Neural cell (in vitro differentiated cells): ENCODE data around the gene PRPS1L1.

Experiments used
- TAF1 ChIP-seq: IDR thresholded peaks from 2 replicates; pipeline ENCODE4 v1.6.1; 2012; ENCODE audit warnings: low read depth
- TF ChIP-seq, protein P1 (sequence below): fragments of 450-650 bp; IDR thresholded peaks from 2 replicates; pipeline ENCODE4 v1.5.1; 2014; ENCODE audit warnings: antibody characterized with exemption, mild to moderate bottlenecking, moderate library complexity; ENCODE audit not compliant: poor library complexity, severe bottlenecking

DNA sequence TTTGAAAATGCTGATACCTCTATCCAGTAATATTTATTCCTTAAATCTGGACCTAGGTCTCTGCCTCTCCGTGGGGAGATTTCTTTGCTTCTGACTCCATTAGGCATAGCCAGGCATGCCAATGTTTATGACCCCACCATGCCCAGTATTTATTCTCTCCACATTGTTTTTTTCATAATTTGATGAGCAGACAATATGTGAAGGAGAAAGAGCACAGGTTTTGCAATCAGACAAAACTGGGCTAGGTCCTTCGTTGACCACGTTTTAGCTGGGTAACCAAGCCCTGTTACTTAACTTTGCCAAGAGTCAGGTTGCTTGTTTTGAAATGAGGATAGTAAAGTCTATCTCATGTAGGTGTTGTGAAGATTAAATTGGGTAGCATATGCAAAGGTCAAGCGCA is 21.6 kb upstream of the PRPS1L1 start:
- TF ChIP-seq TAF1, result no peak
- TF ChIP-seq, protein P1, sequence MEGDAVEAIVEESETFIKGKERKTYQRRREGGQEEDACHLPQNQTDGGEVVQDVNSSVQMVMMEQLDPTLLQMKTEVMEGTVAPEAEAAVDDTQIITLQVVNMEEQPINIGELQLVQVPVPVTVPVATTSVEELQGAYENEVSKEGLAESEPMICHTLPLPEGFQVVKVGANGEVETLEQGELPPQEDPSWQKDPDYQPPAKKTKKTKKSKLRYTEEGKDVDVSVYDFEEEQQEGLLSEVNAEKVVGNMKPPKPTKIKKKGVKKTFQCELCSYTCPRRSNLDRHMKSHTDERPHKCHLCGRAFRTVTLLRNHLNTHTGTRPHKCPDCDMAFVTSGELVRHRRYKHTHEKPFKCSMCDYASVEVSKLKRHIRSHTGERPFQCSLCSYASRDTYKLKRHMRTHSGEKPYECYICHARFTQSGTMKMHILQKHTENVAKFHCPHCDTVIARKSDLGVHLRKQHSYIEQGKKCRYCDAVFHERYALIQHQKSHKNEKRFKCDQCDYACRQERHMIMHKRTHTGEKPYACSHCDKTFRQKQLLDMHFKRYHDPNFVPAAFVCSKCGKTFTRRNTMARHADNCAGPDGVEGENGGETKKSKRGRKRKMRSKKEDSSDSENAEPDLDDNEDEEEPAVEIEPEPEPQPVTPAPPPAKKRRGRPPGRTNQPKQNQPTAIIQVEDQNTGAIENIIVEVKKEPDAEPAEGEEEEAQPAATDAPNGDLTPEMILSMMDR, result no peak
